ENCODE measurements around the gene FRY. TPM values are rescaled to one million over a fixed set of nuclear protein-coding genes. Genes with fewer than 3 reads are reported as not detected.
A peak's percentile ranks its signal among the peaks of the same experiment; 100 is the strongest.
"Not testable (repeated sequence)": the region's sequence is repeated elsewhere in the genome, so short reads cannot be mapped to it uniquely, and the experiment has no call there.

FRY gene
- 10 to 100 TPM; 48.8 to 60.4 (median 57.5) TPM for polyA plus RNA-seq (ENCODE audit: insufficient read length in 3 of 3)
- long read RNA-seq, donor 1 = 0 reads
- long read RNA-seq, donor 2 = 0 reads
- long read RNA-seq, donor 3, partial matches to known transcripts = 0 of 1 reads
- long read RNA-seq, donor 3, other reads (novel, unspliced or antisense) = 0 of 1 reads
- long read RNA-seq, donor 4 = 0 reads
- long read RNA-seq, donor 5 = 0 reads
- long read RNA-seq, donor 6, partial matches to known transcripts = 0 of 4 reads
- long read RNA-seq, donor 6, other reads (novel, unspliced or antisense) = 0 of 4 reads
- long read RNA-seq, donor 7 = 0 reads
- long read RNA-seq, donor 8 = 0 reads
- long read RNA-seq, donor 9, partial matches to known transcripts = 13 of 14 reads
- long read RNA-seq, donor 9, other reads (novel, unspliced or antisense) = 0 of 14 reads
- long read RNA-seq, donor 10 = 0 reads
- long read RNA-seq, donor 11 = 0 reads
- long read RNA-seq, donor 12, partial matches to known transcripts = 15 of 15 reads
- long read RNA-seq, donor 12, other reads (novel, unspliced or antisense) = 0 of 15 reads
- long read RNA-seq, donor 13 = 0 reads
- long read RNA-seq, donor 14 = 0 reads
- long read RNA-seq, donor 15 = 0 reads
- long read RNA-seq, donor 16, partial matches to known transcripts = 5 of 7 reads
- long read RNA-seq, donor 16, other reads (novel, unspliced or antisense) = 0 of 7 reads

- DNase-seq (ENCODE audit: extremely low read depth in 1 of 11, low read depth in 9 of 11, low spot score in 4 of 11) = peak in 8 of 11 donors; percentile 44 to 64 (median 60)
Measured at GRCh38 chr13:32031025-32031814, at the start of gene FRY. FRY (plus strand) TSS chr13:32031774; CDS start chr13:32031796, 22 bp downstream.

GRCh38 chr13:31982124-31982523 lies 49.5 kb upstream of the FRY start:
- DNase-seq (ENCODE audit: extremely low read depth in 1 of 11, low read depth in 9 of 11, low spot score in 4 of 11) = no peak

- DNase-seq (ENCODE audit: extremely low read depth in 1 of 11, low read depth in 9 of 11, low spot score in 4 of 11) = no peak
Measured at GRCh38 chr13:31982540-31982939, 49.0 kb upstream of the FRY start.

- DNase-seq (ENCODE audit: extremely low read depth in 1 of 11, low read depth in 9 of 11, low spot score in 4 of 11) = not testable (repeated sequence)
Measured at GRCh38 chr13:31983696-31984095, 47.9 kb upstream of the FRY start.

GRCh38 chr13:31984388-31984787 lies 47.2 kb upstream of the FRY start:
- not testable (repeated sequence) for DNase-seq (ENCODE audit: extremely low read depth in 1 of 11, low read depth in 9 of 11, low spot score in 4 of 11)

- DNase-seq (ENCODE audit: extremely low read depth in 1 of 11, low read depth in 9 of 11, low spot score in 4 of 11) = no peak
Measured at GRCh38 chr13:31986676-31987470, 44.7 kb upstream of the FRY start.

- DNase-seq (ENCODE audit: extremely low read depth in 1 of 11, low read depth in 9 of 11, low spot score in 4 of 11) = no peak
Measured at GRCh38 chr13:31987535-31988170, 43.9 kb upstream of the FRY start.

GRCh38 chr13:31994367-31994766 lies 37.2 kb upstream of the FRY start:
- DNase-seq (ENCODE audit: extremely low read depth in 1 of 11, low read depth in 9 of 11, low spot score in 4 of 11) = not testable (repeated sequence)

- DNase-seq (ENCODE audit: extremely low read depth in 1 of 11, low read depth in 9 of 11, low spot score in 4 of 11) = no peak
Measured at GRCh38 chr13:31996601-31997000, 35.0 kb upstream of the FRY start.

- DNase-seq (ENCODE audit: extremely low read depth in 1 of 11, low read depth in 9 of 11, low spot score in 4 of 11) = no peak
Measured at GRCh38 chr13:31997641-31998040, 33.9 kb upstream of the FRY start.

- DNase-seq (ENCODE audit: extremely low read depth in 1 of 11, low read depth in 9 of 11, low spot score in 4 of 11) = no peak
Measured at GRCh38 chr13:31998131-31998530, 33.4 kb upstream of the FRY start.

GRCh38 chr13:32000754-32001153 lies 30.8 kb upstream of the FRY start:
- DNase-seq (ENCODE audit: extremely low read depth in 1 of 11, low read depth in 9 of 11, low spot score in 4 of 11) = not testable (repeated sequence)

- no peak for DNase-seq (ENCODE audit: extremely low read depth in 1 of 11, low read depth in 9 of 11, low spot score in 4 of 11)
Measured at GRCh38 chr13:32001154-32001768, 30.3 kb upstream of the FRY start.

GRCh38 chr13:32001769-32002168 lies 29.8 kb upstream of the FRY start:
- DNase-seq (ENCODE audit: extremely low read depth in 1 of 11, low read depth in 9 of 11, low spot score in 4 of 11) = no peak

GRCh38 chr13:32002873-32003272 lies 28.7 kb upstream of the FRY start:
- DNase-seq (ENCODE audit: extremely low read depth in 1 of 11, low read depth in 9 of 11, low spot score in 4 of 11) = no peak

GRCh38 chr13:32007494-32007893 lies 24.1 kb upstream of the FRY start:
- DNase-seq (ENCODE audit: extremely low read depth in 1 of 11, low read depth in 9 of 11, low spot score in 4 of 11) = no peak

- no peak for DNase-seq (ENCODE audit: extremely low read depth in 1 of 11, low read depth in 9 of 11, low spot score in 4 of 11)
Measured at GRCh38 chr13:32008518-32009175, 22.9 kb upstream of the FRY start.
